ENCODE measurements around the gene ATP8A2. TPM values are rescaled to one million over a fixed set of nuclear protein-coding genes. Genes with fewer than 3 reads are reported as not detected.

ATP8A2 gene
- total RNA-seq, 6 donors from 2014 or later, result 0.55 to 1.5 (median 0.87) TPM

- DNase-seq (no peak), ATAC-seq (ENCODE audit: low FRiP score in 2 of 2) (no peak)
- Histone ChIP-seq H3K36me3 (no peaks in the 10 kb centered on the region), H3K4me1 (peaks cover 0 to 5% (median 2%) of the 10 kb centered on the region in 4 donors), H3K9me3 (no peaks in the 10 kb centered on the region), H3K27me3 (no peaks in the 10 kb centered on the region), H3K27ac (no peak overlapping the region), H3K4me3 (no peak overlapping the region)
- TF ChIP-seq CTCF (IDR thresholded peaks at IDR 0.05) (no peak), EP300 (IDR thresholded peaks at IDR 0.05) (no peak), POLR2AphosphoS5 (IDR thresholded peaks at IDR 0.05) (no peak), POLR2A (IDR thresholded peaks at IDR 0.05) (no peak)
- WGBS, 2 donors, result 77 to 79% methylated on average over 8 of the region's 8 CpGs
Measured at GRCh38 chr13:25882466-25883357, 510.9 kb downstream of the ATP8A2 start.

- TF ChIP-seq POLR2AphosphoS5 (IDR thresholded peaks at IDR 0.05) (no peak), CTCF (IDR thresholded peaks at IDR 0.05) (no peak), EP300 (IDR thresholded peaks at IDR 0.05) (no peak), POLR2A (IDR thresholded peaks at IDR 0.05) (no peak)
- WGBS, 2 donors, result 87 to 90% methylated on average over 4 of the region's 4 CpGs
- H3K27ac ChIP-seq, result no peak overlapping the region
- no peaks in the 10 kb centered on the region for H3K36me3 ChIP-seq
- H3K4me3 ChIP-seq, result no peak overlapping the region
- H3K9me3 ChIP-seq, result no peaks in the 10 kb centered on the region
- no peak for DNase-seq
- ATAC-seq (ENCODE audit: low FRiP score in 2 of 2), result no peak
- H3K27me3 ChIP-seq, result no peaks in the 10 kb centered on the region
- H3K4me1 ChIP-seq, result peaks cover 0 to 5% (median 2%) of the 10 kb centered on the region in 4 donors
Measured at GRCh38 chr13:25885418-25885817, 513.6 kb downstream of the ATP8A2 start.

GRCh38 chr13:25886438-25887214 is 514.9 kb downstream of the ATP8A2 start:
- TF ChIP-seq POLR2AphosphoS5 (IDR thresholded peaks at IDR 0.05), result no peak
- no peak for TF ChIP-seq POLR2A (IDR thresholded peaks at IDR 0.05)
- TF ChIP-seq CTCF (IDR thresholded peaks at IDR 0.05), result no peak
- TF ChIP-seq EP300 (IDR thresholded peaks at IDR 0.05), result no peak
- Histone ChIP-seq H3K4me1 (peaks cover 0 to 5% (median 2%) of the 10 kb centered on the region in 4 donors), H3K27me3 (no peaks in the 10 kb centered on the region), H3K9me3 (no peaks in the 10 kb centered on the region), H3K36me3 (no peaks in the 10 kb centered on the region), H3K27ac (no peak overlapping the region), H3K4me3 (no peak overlapping the region)
- 84 to 93% methylated on average over 7 to 14 of the region's 14 CpGs for WGBS, 2 donors
- no peak for DNase-seq
- ATAC-seq (ENCODE audit: low FRiP score in 2 of 2), result no peak

GRCh38 chr13:25887962-25888655 is 516.3 kb downstream of the ATP8A2 start:
- no peaks in the 10 kb centered on the region for H3K9me3 ChIP-seq
- H3K4me3 ChIP-seq, result no peak overlapping the region
- no peak for TF ChIP-seq POLR2AphosphoS5 (IDR thresholded peaks at IDR 0.05)
- no peak for TF ChIP-seq POLR2A (IDR thresholded peaks at IDR 0.05)
- no peak for TF ChIP-seq EP300 (IDR thresholded peaks at IDR 0.05)
- TF ChIP-seq CTCF (IDR thresholded peaks at IDR 0.05), result no peak
- no peak overlapping the region for H3K27ac ChIP-seq
- no peaks in the 10 kb centered on the region for H3K4me1 ChIP-seq
- WGBS, 2 donors, result 77% methylated on average over 8 of the region's 8 CpGs
- no peaks in the 10 kb centered on the region for H3K27me3 ChIP-seq
- ATAC-seq (ENCODE audit: low FRiP score in 2 of 2) (no peak), DNase-seq (no peak)
- no peaks in the 10 kb centered on the region for H3K36me3 ChIP-seq

Data from upper lobe of left lung (tissue), 6 donors.